ENCODE data around the gene EYA2.

DNA sequence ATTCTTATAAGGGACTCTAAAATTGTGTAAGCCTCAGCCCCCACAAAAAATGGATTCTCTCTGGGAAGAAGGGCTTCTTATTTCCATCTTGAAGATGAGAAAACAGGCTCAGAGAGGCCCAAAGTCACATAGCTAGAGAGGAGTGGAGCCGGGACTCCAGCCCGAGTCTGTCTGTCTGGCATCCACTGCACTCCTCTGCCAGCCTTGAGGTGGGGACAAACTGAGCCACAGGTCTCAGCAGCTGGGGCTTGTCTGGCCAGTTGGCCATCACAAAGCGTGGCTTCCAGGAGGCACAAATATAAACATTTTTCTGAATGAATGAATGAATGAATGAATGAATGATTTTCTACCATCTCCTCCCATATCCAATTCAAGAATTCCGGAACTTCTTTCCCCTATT, 42.9 kb upstream of the EYA2 start:
- TF ChIP-seq SNAI2 (CRISPR knock-in tag; IDR thresholded peaks at IDR 0.05): no peak
- TF ChIP-seq, protein P1, sequence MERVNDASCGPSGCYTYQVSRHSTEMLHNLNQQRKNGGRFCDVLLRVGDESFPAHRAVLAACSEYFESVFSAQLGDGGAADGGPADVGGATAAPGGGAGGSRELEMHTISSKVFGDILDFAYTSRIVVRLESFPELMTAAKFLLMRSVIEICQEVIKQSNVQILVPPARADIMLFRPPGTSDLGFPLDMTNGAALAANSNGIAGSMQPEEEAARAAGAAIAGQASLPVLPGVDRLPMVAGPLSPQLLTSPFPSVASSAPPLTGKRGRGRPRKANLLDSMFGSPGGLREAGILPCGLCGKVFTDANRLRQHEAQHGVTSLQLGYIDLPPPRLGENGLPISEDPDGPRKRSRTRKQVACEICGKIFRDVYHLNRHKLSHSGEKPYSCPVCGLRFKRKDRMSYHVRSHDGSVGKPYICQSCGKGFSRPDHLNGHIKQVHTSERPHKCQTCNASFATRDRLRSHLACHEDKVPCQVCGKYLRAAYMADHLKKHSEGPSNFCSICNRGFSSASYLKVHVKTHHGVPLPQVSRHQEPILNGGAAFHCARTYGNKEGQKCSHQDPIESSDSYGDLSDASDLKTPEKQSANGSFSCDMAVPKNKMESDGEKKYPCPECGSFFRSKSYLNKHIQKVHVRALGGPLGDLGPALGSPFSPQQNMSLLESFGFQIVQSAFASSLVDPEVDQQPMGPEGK (CRISPR knock-in tag; IDR thresholded peaks at IDR 0.05; ENCODE audit: borderline replicate concordance): no peak
- no peak for TF ChIP-seq PPARA (CRISPR knock-in tag; IDR thresholded peaks at IDR 0.05; ENCODE audit: borderline replicate concordance)
- no peak for TF ChIP-seq ZFP30 (CRISPR knock-in tag; IDR thresholded peaks at IDR 0.05)
- TF ChIP-seq ARNTL (CRISPR knock-in tag; IDR thresholded peaks at IDR 0.05; ENCODE audit: borderline replicate concordance, low read depth): no peak
- TF ChIP-seq GLIS3 (CRISPR knock-in tag; IDR thresholded peaks at IDR 0.05): no peak
- TF ChIP-seq BACH2 (CRISPR knock-in tag; IDR thresholded peaks at IDR 0.05; ENCODE audit: borderline replicate concordance): no peak
- TF ChIP-seq, protein P2, sequence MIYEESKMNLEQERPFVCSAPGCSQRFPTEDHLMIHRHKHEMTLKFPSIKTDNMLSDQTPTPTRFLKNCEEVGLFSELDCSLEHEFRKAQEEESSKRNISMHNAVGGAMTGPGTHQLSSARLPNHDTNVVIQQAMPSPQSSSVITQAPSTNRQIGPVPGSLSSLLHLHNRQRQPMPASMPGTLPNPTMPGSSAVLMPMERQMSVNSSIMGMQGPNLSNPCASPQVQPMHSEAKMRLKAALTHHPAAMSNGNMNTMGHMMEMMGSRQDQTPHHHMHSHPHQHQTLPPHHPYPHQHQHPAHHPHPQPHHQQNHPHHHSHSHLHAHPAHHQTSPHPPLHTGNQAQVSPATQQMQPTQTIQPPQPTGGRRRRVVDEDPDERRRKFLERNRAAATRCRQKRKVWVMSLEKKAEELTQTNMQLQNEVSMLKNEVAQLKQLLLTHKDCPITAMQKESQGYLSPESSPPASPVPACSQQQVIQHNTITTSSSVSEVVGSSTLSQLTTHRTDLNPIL (CRISPR knock-in tag; IDR thresholded peaks at IDR 0.05; ENCODE audit: low read depth): no peak

All from SK-N-SH treated with all-trans-retinoic acid at 6 μM for 48 hours (cell line).